Testis (tissue), 2 donors: Measurements from ENCODE around the gene SRGAP1.
A peak's percentile ranks its signal among the peaks of the same experiment; 100 is the strongest.

ENCODE experiments used
- POLR2A ChIP-seq: fragments of 450-650 bp; IDR thresholded peaks from one replicate; pipeline ENCODE4 v1.6.1; 2017; ENCODE audit warnings: antibody characterized with exemption, mild to moderate bottlenecking, moderate library complexity
- TF ChIP-seq, protein P1 (sequence below), 3 experiments: fragments of 450-650 bp in 2 of 3; fragments of 200-600 bp in 1 of 3; sonication (generic) in 1 of 3; IDR thresholded peaks; one replicate each; pipeline ENCODE4 v1.5.1; 2016 to 2019; ENCODE audit warnings: antibody characterized with exemption in 3 of 3, mild to moderate bottlenecking in 2 of 3, moderate library complexity in 1 of 3

DNA sequence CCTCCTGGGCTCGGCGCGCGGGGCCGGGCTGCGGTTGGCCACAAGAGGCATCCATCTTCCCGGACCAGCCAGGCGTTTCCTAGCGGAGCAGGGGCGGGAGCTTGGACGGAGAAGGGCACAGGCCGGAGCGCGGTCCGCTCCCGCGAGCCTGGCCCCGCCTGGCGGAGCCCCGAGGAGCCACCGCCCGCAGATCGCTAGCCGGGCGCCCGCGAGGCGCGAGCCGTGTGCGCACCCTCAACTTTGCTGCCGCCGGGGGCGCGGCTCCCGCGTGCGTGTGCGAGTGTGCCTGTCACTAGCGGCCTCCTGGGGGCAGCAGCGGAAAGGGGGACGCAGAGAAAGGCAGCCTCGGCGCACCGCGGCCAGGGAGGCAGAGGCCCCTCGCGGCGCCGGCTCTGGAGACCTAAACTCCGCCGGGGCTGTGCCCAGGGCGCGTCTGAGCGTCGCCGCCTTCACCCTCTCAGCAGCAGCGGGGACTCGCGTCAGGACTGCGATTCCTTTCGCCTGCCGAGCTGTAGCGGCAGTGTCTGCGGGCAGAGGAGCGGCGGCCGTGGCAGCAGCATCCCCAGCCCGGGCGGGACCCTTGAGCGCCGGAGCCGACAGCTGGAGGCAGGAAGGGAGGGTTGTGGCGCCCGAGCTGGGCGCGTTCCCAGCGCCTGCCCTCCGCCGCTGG, 644 bp upstream of the SRGAP1 start:
- TF ChIP-seq, protein P1, sequence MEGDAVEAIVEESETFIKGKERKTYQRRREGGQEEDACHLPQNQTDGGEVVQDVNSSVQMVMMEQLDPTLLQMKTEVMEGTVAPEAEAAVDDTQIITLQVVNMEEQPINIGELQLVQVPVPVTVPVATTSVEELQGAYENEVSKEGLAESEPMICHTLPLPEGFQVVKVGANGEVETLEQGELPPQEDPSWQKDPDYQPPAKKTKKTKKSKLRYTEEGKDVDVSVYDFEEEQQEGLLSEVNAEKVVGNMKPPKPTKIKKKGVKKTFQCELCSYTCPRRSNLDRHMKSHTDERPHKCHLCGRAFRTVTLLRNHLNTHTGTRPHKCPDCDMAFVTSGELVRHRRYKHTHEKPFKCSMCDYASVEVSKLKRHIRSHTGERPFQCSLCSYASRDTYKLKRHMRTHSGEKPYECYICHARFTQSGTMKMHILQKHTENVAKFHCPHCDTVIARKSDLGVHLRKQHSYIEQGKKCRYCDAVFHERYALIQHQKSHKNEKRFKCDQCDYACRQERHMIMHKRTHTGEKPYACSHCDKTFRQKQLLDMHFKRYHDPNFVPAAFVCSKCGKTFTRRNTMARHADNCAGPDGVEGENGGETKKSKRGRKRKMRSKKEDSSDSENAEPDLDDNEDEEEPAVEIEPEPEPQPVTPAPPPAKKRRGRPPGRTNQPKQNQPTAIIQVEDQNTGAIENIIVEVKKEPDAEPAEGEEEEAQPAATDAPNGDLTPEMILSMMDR (IDR thresholded peaks at IDR 0.05), result peak; percentile 91 to 98 (median 97)
- no peak for TF ChIP-seq POLR2A
